ENCODE data around the gene NDUFAF2.

- TF ChIP-seq CTCF (IDR thresholded peaks at IDR 0.05) (no peak), POLR2A (IDR thresholded peaks at IDR 0.05) (no peak)
Observed at GRCh38 chr5:60958088-60958487, 13.1 kb downstream of the NDUFAF2 start.

All from thyroid gland (tissue), 4 donors.